Endothelial cell of umbilical vein (primary cell): ENCODE data around the gene CAMTA1. TPM values are rescaled to one million over a fixed set of nuclear protein-coding genes. Genes with fewer than 3 reads are reported as not detected.

ENCODE experiments used
- BruUV-seq: library from RNA; stranded (reverse); fragments of 400-500 nt; replicated peaks from 2 replicates; lab custom pipeline; 2021; lab: Mats Ljungman, UMichigan
- CTCF ChIA-PET: fragments of 300-600, 350-600 bp; sonication (Branson Sonifier 250); formaldehyde crosslinking; loops from one replicate; lab custom pipeline; 2021; ENCODE audit warnings: antibody characterized with exemption, inconsistent platforms; lab: Charles Lee
- POLR2A ChIA-PET: fragments of 300-600, 350-600 bp; sonication (Branson Sonifier 250); formaldehyde crosslinking; loops from one replicate; lab custom pipeline; 2021; ENCODE audit warnings: antibody characterized with exemption, inconsistent platforms; lab: Charles Lee
- DNase-seq: peaks from one replicate; pipeline ENCODE4 v3.0.0-alpha.2; 2011; ENCODE audit warnings: low read depth, low spot score
- FAIRE-seq: peaks from 2 replicates; lab custom pipeline; 2011; peaks lifted over from hg19 to GRCh38; lab: Jason Lieb, UNC
- H2AFZ ChIP-seq: 2 replicates; pipeline ENCODE4 v1.6.0; 2012; ENCODE audit warnings: low read depth, low read length, control low read depth, inconsistent platforms
- H3K27ac ChIP-seq: 2 replicates; pipeline ENCODE4 v1.5.1; 2011; ENCODE audit warnings: low read depth, mild to moderate bottlenecking, control low read depth, low read length, moderate library complexity; ENCODE audit not compliant: insufficient read depth
- H3K27me3 ChIP-seq, 2 experiments: 2 replicates each; pipeline versions ENCODE4 v1.6.0 to v1.6.1; 2011; ENCODE audit warnings: low read length in 2 of 2, mixed read lengths in 1 of 2; ENCODE audit not compliant: control insufficient read depth in 2 of 2, insufficient read depth in 2 of 2
- H3K36me3 ChIP-seq, 2 experiments: 2 replicates in 1 of 2; 3 replicates in 1 of 2; pipeline ENCODE4 v1.5.1; 2011; ENCODE audit warnings: low read length in 2 of 2, mild to moderate bottlenecking in 1 of 2, moderate library complexity in 1 of 2; ENCODE audit not compliant: control insufficient read depth in 2 of 2, insufficient read depth in 2 of 2; ENCODE audit errors: extremely low read depth in 1 of 2
- H3K4me1 ChIP-seq: 3 replicates; pipeline ENCODE4 v1.5.1; 2011; ENCODE audit warnings: mild to moderate bottlenecking, low read length; ENCODE audit not compliant: control insufficient read depth, insufficient read depth; ENCODE audit errors: extremely low read depth
- H3K4me2 ChIP-seq: 2 replicates; pipeline ENCODE4 v1.6.1; 2011; ENCODE audit warnings: low read length, control low read depth, mixed read lengths; ENCODE audit not compliant: insufficient read depth
- H3K4me3 ChIP-seq, 3 experiments: fragments of 200-600 bp in 1 of 3; sonication (generic), shearing (Covaris generic) in 1 of 3; replicated peaks in 1 of 3; 2 replicates each; pipeline ENCODE4 v1.5.1; 2011 to 2016; ENCODE audit warnings: control low read depth in 3 of 3, low read length in 3 of 3, mild to moderate bottlenecking in 2 of 3, inconsistent platforms in 1 of 3, low read depth in 1 of 3, moderate library complexity in 1 of 3; ENCODE audit not compliant: insufficient read depth in 1 of 3
- H3K79me2 ChIP-seq: 2 replicates; pipeline ENCODE4 v1.6.0; 2012; ENCODE audit warnings: low read length, inconsistent platforms; ENCODE audit not compliant: control insufficient read depth, insufficient read depth
- H3K9ac ChIP-seq: replicated peaks from 2 replicates; pipeline ENCODE3; 2011; ENCODE audit warnings: low read length, control low read depth; ENCODE audit not compliant: insufficient read depth; ENCODE audit errors: extremely low read depth
- H3K9me1 ChIP-seq: replicated peaks from 3 replicates; pipeline ENCODE4 v1.6.0; 2011; ENCODE audit warnings: mild to moderate bottlenecking, low read length; ENCODE audit not compliant: control insufficient read depth, insufficient read depth; ENCODE audit errors: extremely low read depth
- H3K9me3 ChIP-seq: replicated peaks from 2 replicates; pipeline ENCODE4 v1.5.1; 2012; ENCODE audit warnings: low read length, inconsistent platforms; ENCODE audit not compliant: control insufficient read depth, insufficient read depth
- H4K20me1 ChIP-seq: replicated peaks from 2 replicates; pipeline ENCODE3; 2011; ENCODE audit warnings: mild to moderate bottlenecking, low read length; ENCODE audit not compliant: control insufficient read depth, insufficient read depth; ENCODE audit errors: extremely low read depth
- FOS ChIP-seq: IDR thresholded peaks from 2 replicates; pipeline ENCODE4 v1.6.1; 2011; ENCODE audit warnings: mild to moderate bottlenecking, low read length, moderate library complexity, borderline replicate concordance; ENCODE audit not compliant: insufficient read depth
- GATA2 ChIP-seq: IDR thresholded peaks from 2 replicates; pipeline ENCODE4 v1.7.0; 2011; ENCODE audit warnings: low read depth, mild to moderate bottlenecking, moderate library complexity, mixed read lengths, low read length; ENCODE audit not compliant: insufficient read length, insufficient read depth
- JUN ChIP-seq: IDR thresholded peaks from 2 replicates; pipeline ENCODE4 v1.6.1; 2011; ENCODE audit warnings: borderline replicate concordance, low read depth; ENCODE audit not compliant: insufficient read length, insufficient read depth
- MYC ChIP-seq: IDR thresholded peaks from one replicate; pipeline ENCODE4 v1.6.1; 2011; ENCODE audit warnings: mild to moderate bottlenecking, low read depth, low read length
- POLR2A ChIP-seq: IDR thresholded peaks from 2 replicates; pipeline ENCODE4 v1.6.1; 2012; ENCODE audit warnings: low read depth, mild to moderate bottlenecking, control low read depth, low read length
- POLR2AphosphoS5 ChIP-seq: IDR thresholded peaks from 2 replicates; pipeline ENCODE4 v1.6.1; 2012; ENCODE audit warnings: low read depth, mild to moderate bottlenecking, control low read depth, low read length, moderate library complexity; ENCODE audit not compliant: insufficient read depth
- dilution Hi-C: fragments of 300-500 bp; cut with MboI; formaldehyde crosslinking; loops from one replicate; pipeline ENCODE4 v1.15.0; 2019; ENCODE audit warnings: low sequenced_read_pairs; ENCODE audit not compliant: extremely low pct_ligation_motif_present
- intact Hi-C: fragments of 100-400 bp; cut with micrococcal nuclease; formaldehyde crosslinking; loops from one replicate; pipeline ENCODE4 v1.10.0; 2022
- polyA plus RNA-seq, 4 experiments: library from polyadenylated mRNA; depleted of rRNA in 3 of 4; stranded (reverse) in 3 of 4; unstranded in 1 of 4; fragments of >200 nt; gene quantifications; 2 replicates each; pipeline versions ENCODE4 v1.2.1 to v1.2.3, GENCODE V29; 2011 to 2012; ENCODE audit warnings: missing spikeins in 1 of 4
- total RNA-seq: library from RNA; stranded (reverse); gene quantifications from 2 replicates; pipeline ENCODE4 v1.2.3, GENCODE V29; 2021
- TF ChIP-seq, protein P1 (sequence below): IDR thresholded peaks from 2 replicates; pipeline ENCODE4 v1.6.1; 2011; ENCODE audit not compliant: insufficient read depth, insufficient read length
- TF ChIP-seq, protein P2 (sequence below), 2 donors: IDR thresholded peaks; 1 replicate in 1 of 2; 2 replicates in 1 of 2; pipeline ENCODE4 v1.5.1; 2011; ENCODE audit warnings: low read length in 2 of 2, mild to moderate bottlenecking in 2 of 2, moderate library complexity in 2 of 2, control low read depth in 1 of 2, inconsistent platforms in 1 of 2, low read depth in 1 of 2; ENCODE audit not compliant: insufficient read depth in 1 of 2; ENCODE audit errors: extremely low read depth in 1 of 2

CAMTA1 gene
- total and polyA plus RNA-seq, 2 donors (not counting 3 experiments of a cell fraction or from before 2014, with no cell fraction given) = 50.8 to 92.7 TPM

DNA sequence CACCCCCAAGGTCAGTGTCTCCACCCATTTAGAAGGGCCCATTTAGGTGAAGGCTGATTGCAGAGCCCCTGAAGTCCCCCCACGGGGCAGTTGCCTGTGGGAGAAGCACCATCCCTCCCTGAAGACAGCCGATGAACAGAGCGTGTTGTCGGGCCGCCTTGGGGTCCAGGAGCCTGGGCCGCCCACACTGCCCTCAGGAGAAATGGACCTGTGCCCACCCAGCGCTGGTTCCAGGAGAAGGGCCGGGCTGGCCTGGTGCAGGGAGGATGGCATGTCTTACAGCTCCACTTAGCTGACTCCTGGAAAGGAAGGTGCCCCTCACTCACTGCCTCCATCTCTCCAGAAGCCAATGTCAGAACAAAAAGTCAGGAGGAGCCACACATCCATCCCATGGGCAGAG is 733.2 kb downstream of the CAMTA1 start:
- DNase-seq (no peak), FAIRE-seq (no peak)
- CTCF ChIA-PET = no interaction called here
- no peak for TF ChIP-seq JUN
- TF ChIP-seq, protein P1, sequence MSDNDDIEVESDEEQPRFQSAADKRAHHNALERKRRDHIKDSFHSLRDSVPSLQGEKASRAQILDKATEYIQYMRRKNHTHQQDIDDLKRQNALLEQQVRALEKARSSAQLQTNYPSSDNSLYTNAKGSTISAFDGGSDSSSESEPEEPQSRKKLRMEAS = no peak
- TF ChIP-seq, protein P2, sequence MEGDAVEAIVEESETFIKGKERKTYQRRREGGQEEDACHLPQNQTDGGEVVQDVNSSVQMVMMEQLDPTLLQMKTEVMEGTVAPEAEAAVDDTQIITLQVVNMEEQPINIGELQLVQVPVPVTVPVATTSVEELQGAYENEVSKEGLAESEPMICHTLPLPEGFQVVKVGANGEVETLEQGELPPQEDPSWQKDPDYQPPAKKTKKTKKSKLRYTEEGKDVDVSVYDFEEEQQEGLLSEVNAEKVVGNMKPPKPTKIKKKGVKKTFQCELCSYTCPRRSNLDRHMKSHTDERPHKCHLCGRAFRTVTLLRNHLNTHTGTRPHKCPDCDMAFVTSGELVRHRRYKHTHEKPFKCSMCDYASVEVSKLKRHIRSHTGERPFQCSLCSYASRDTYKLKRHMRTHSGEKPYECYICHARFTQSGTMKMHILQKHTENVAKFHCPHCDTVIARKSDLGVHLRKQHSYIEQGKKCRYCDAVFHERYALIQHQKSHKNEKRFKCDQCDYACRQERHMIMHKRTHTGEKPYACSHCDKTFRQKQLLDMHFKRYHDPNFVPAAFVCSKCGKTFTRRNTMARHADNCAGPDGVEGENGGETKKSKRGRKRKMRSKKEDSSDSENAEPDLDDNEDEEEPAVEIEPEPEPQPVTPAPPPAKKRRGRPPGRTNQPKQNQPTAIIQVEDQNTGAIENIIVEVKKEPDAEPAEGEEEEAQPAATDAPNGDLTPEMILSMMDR (IDR thresholded peaks at IDR 0.05; ENCODE audit: extremely low read depth in 1 of 2, insufficient read depth in 1 of 2, low read depth in 1 of 2, low read length in 2 of 2) = no peak
- Histone ChIP-seq H3K4me3 (no peak overlapping the region), H3K27me3 (peaks cover 0 to 3% of the 10 kb centered on the region in 2 experiments), H3K9me3 (no peaks in the 10 kb centered on the region), H3K27ac (no peak overlapping the region), H3K9me1 (no peaks in the 10 kb centered on the region), H3K36me3 (no peaks in the 10 kb centered on the region), H2AFZ (no peak overlapping the region), H4K20me1 (no peaks in the 10 kb centered on the region), H3K79me2 (no peaks in the 10 kb centered on the region), H3K4me2 (no peak overlapping the region), H3K4me1 (no peaks in the 10 kb centered on the region), H3K9ac (no peak overlapping the region)
- POLR2A ChIA-PET = no interaction called here
- intact Hi-C loops = no loop called here
- dilution Hi-C loops = no loop called here
- BruUV-seq = no TSS peak

- DNase-seq (no peak), FAIRE-seq (no peak)
- Histone ChIP-seq H3K4me2 (no peak overlapping the region), H3K36me3 (no peaks in the 10 kb centered on the region), H3K4me3 (no peak overlapping the region), H2AFZ (no peak overlapping the region), H4K20me1 (no peaks in the 10 kb centered on the region), H3K4me1 (no peaks in the 10 kb centered on the region), H3K9me3 (no peaks in the 10 kb centered on the region), H3K9ac (no peak overlapping the region), H3K79me2 (no peaks in the 10 kb centered on the region), H3K27ac (no peak overlapping the region), H3K9me1 (no peaks in the 10 kb centered on the region), H3K27me3 (peaks cover 0 to 3% of the 10 kb centered on the region in 2 experiments)
- no peak for TF ChIP-seq POLR2AphosphoS5
- TF ChIP-seq, protein P2 (IDR thresholded peaks at IDR 0.05; ENCODE audit: extremely low read depth in 1 of 2, insufficient read depth in 1 of 2, low read depth in 1 of 2, low read length in 2 of 2) = no peak
- TF ChIP-seq FOS = no peak
- TF ChIP-seq GATA2 = no peak
- no peak for TF ChIP-seq MYC
- TF ChIP-seq POLR2A = no peak
- POLR2A ChIA-PET = no interaction called here
- dilution Hi-C loops (no loop called here), intact Hi-C loops (no loop called here)
- no TSS peak for BruUV-seq
- CTCF ChIA-PET = interaction anchor here (1.0 kb wide), 1 partner anchor 8 kb away, joined by 4 read pairs; no protein-coding TSS in a partner anchor
These were observed 734.1 kb downstream of the CAMTA1 start for GRCh38 chr1:7519181-7519860.
